K562 (cell line): ENCODE results near the gene MUC5AC. TPM values are rescaled to one million over a fixed set of nuclear protein-coding genes. Genes with fewer than 3 reads are reported as not detected.
A peak's percentile ranks its signal among the peaks of the same experiment; 100 is the strongest.

Experiments
- FOXK2 ChIP-seq, 2 experiments: fragments of 450-650 bp; IDR thresholded peaks in 1 of 2; conservative IDR thresholded peaks in 1 of 2; 2 replicates each; pipeline ENCODE4 v1.6.1; 2016; ENCODE audit warnings: low read depth in 2 of 2, mild to moderate bottlenecking in 1 of 2
- HNRNPLL ChIP-seq: fragments of 200-400 bp; formaldehyde crosslinking; IDR thresholded peaks from 2 replicates; pipeline ENCODE4 v1.6.1; 2017; ENCODE audit warnings: low read length, low read depth, mild to moderate bottlenecking; ENCODE audit not compliant: poor library complexity, severe bottlenecking
- HNRNPUL1 ChIP-seq: fragments of 200-400 bp; formaldehyde crosslinking; IDR thresholded peaks from 2 replicates; pipeline ENCODE4 v1.6.1; 2017; ENCODE audit warnings: low read length
- ILK ChIP-seq: fragments of 450-650 bp; IDR thresholded peaks from 2 replicates; pipeline ENCODE4 v1.6.1; 2016; ENCODE audit warnings: missing genetic modification characterization, low read depth, mild to moderate bottlenecking, missing compliant biosample characterization, moderate library complexity, borderline replicate concordance
- KDM1A ChIP-seq, 2 experiments: fragments of 450-650 bp; IDR thresholded peaks; 2 replicates each; pipeline ENCODE4 v1.6.1; 2016; ENCODE audit warnings: mild to moderate bottlenecking in 2 of 2
- KLF1 ChIP-seq: fragments of 450-650 bp; IDR thresholded peaks from 2 replicates; pipeline ENCODE4 v1.6.1; 2016; ENCODE audit warnings: missing genetic modification characterization, missing compliant biosample characterization
- MED1 ChIP-seq: sonication (generic); formaldehyde crosslinking; IDR thresholded peaks from 2 replicates; pipeline ENCODE4 v1.8.1; 2023; ENCODE audit warnings: missing genetic modification reagents, borderline replicate concordance
- MYNN ChIP-seq, 2 experiments: sonication (generic); formaldehyde crosslinking in 1 of 2; IDR thresholded peaks; 2 replicates each; pipeline versions ENCODE4 v1.5.0 to v1.6.1; 2016 to 2020; ENCODE audit warnings: antibody characterized with exemption in 1 of 2, missing genetic modification reagents in 1 of 2
- NFRKB ChIP-seq: fragments of 450-650 bp; IDR thresholded peaks from 2 replicates; pipeline ENCODE4 v1.6.1; 2016; ENCODE audit warnings: low read depth
- NR3C1 ChIP-seq: sonication (generic); formaldehyde crosslinking; IDR thresholded peaks from 2 replicates; pipeline ENCODE4 v1.8.1; 2022; ENCODE audit warnings: missing genetic modification reagents
- POU5F1 ChIP-seq: fragments of 150-350 bp; IDR thresholded peaks from 2 replicates; pipeline ENCODE4 v1.6.1; 2014; ENCODE audit warnings: borderline replicate concordance, low read length, low read depth, mild to moderate bottlenecking; ENCODE audit not compliant: partially characterized antibody
- PTBP1 ChIP-seq: fragments of 200-400 bp; formaldehyde crosslinking; IDR thresholded peaks from 2 replicates; pipeline ENCODE4 v1.6.1; 2017; ENCODE audit warnings: low read depth, low read length
- TCF7 ChIP-seq: sonication (generic); IDR thresholded peaks from 2 replicates; pipeline ENCODE4 v1.6.1; 2016; ENCODE audit warnings: antibody characterized with exemption, borderline replicate concordance
- TSC22D4 ChIP-seq: fragments of 450-650 bp; IDR thresholded peaks from 2 replicates; pipeline ENCODE4 v1.6.1; 2016; ENCODE audit warnings: missing genetic modification characterization, missing biosample characterization, control low read depth
- ZNF24 ChIP-seq: fragments of 450-650 bp; IDR thresholded peaks from 2 replicates; pipeline ENCODE4 v1.6.1; 2016
- ZNF507 ChIP-seq: conservative IDR thresholded peaks from 2 replicates; pipeline ENCODE4 v1.6.1; 2017; ENCODE audit warnings: missing genetic modification characterization, missing compliant biosample characterization
- ZNF551 ChIP-seq: fragments of 250-450 bp; sonication (Bioruptor Pico); IDR thresholded peaks from 2 replicates; pipeline ENCODE4 v1.5.0; 2021; ENCODE audit warnings: mild to moderate bottlenecking, moderate library complexity
- ZNF76 ChIP-seq: fragments of 250-450 bp; sonication (Bioruptor Pico); IDR thresholded peaks from 2 replicates; pipeline ENCODE4 v1.4.0; 2020; ENCODE audit warnings: mild to moderate bottlenecking, moderate library complexity, borderline replicate concordance
- polyA plus RNA-seq, 8 experiments: library from polyadenylated mRNA; depleted of rRNA in 4 of 8; stranded (reverse) in 5 of 8; unstranded in 3 of 8; fragments of >200 nt; fragmentation: Nextera tagmentation in 2 of 8; fragmentation: Illumina TruSeq in 1 of 8; extraction: Ambion mirVana in 2 of 8; extraction: Trizol in 1 of 8; gene quantifications; 2 replicates each; pipeline versions ENCODE4 v1.2.1 to v1.2.3, GENCODE V29; 2011 to 2014; ENCODE audit warnings: inconsistent platforms in 1 of 8, missing spikeins in 1 of 8
- total RNA-seq, 7 experiments: library from RNA; depleted of rRNA in 6 of 7; stranded (reverse); fragments of >200 nt in 6 of 7; fragmentation: Illumina TruSeq in 2 of 7; extraction: Trizol in 2 of 7; gene quantifications; 2 replicates each; pipeline versions ENCODE4 v1.2.1 to v1.2.3, GENCODE V29; 2011 to 2021; ENCODE audit warnings: low replicate concordance in 1 of 7
- TF ChIP-seq, protein P1 (sequence below): fragments of 450-650 bp; conservative IDR thresholded peaks from 2 replicates; pipeline ENCODE4 v1.6.1; 2016; ENCODE audit warnings: missing genetic modification characterization, low read depth, mild to moderate bottlenecking, missing compliant biosample characterization, moderate library complexity
- TF ChIP-seq, protein P2 (sequence below): sonication (generic); IDR thresholded peaks from 2 replicates; pipeline ENCODE4 v1.6.1; 2016
- TF ChIP-seq, protein P3 (sequence below), 2 experiments: fragments of 450-650 bp; conservative IDR thresholded peaks; 2 replicates each; pipeline ENCODE4 v1.6.1; 2017; ENCODE audit warnings: mild to moderate bottlenecking in 2 of 2, moderate library complexity in 2 of 2
- TF ChIP-seq, protein P4 (sequence below): fragments of 250-450 bp; sonication (Bioruptor Pico); IDR thresholded peaks from 2 replicates; pipeline ENCODE4 v1.4.0; 2020; ENCODE audit warnings: mild to moderate bottlenecking, moderate library complexity

MUC5AC gene
- total and polyA plus RNA-seq, 9 of the 15 experiments (the other 6 are each of a cell fraction or from before 2014, with no cell fraction given): not detected

DNA sequence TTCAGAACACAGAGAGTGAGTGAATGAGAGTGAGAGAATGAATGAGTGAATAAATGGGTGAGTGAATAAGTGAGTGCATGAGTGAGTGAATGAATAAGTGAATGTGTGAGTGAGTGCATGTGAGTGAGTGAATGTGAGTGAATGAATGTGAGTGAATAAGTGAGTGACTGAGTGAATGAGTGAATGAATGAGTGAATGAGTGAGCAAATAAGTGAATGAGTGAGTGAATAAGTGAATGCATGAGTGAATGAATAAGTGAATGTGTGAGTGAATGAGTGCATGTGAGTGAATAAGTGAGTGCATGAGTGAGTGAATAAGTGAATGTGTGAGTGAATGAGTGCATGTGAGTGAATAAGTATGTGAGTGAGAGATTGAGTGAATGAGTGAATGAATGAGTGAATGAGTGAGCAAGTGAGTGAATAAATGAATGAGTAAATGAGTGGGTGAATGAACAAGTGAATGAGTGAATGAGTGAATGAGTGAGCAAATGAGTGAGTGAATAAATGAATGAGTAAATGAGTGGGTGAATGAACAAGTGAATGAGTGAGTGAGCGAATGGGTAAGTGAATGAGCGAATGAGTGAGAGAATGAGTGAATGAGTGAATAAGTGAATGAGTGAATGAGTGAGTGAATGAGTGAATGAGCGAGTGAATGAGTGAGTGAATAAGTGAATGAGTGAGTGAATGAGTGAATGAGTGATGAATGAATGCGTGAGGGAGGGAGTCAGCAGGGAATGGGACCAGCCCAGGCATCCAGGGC is 43.8 kb downstream of the MUC5AC start (continued):
- TF ChIP-seq ZNF551 (CRISPR knock-in tag) (no peak), HNRNPLL (no peak), TSC22D4 (tag) (peak; percentile 98), TCF7 (no peak), ILK (tag) (no peak), MYNN (IDR thresholded peaks at IDR 0.05) (no peak), MYNN (CRISPR knock-in tag; IDR thresholded peaks at IDR 0.05) (no peak), NFRKB (0 out of 2 replicates have a peak, but pooled peaks have one; percentile 65), HNRNPUL1 (no peak), ZNF507 (tag) (no peak), KDM1A (IDR thresholded peaks at IDR 0.05) (peak in 1 of 2 experiments; percentile 22; a peak in 1 of 4 replicates), NR3C1 (no peak), PTBP1 (no peak), ZNF76 (CRISPR knock-in tag) (no peak), MED1 (CRISPR knock-in tag) (no peak), ZNF24 (peak; percentile 99), FOXK2 (conservative IDR thresholded peaks at IDR 0.05 in 1 of 2, IDR thresholded peaks at IDR 0.05 in 1 of 2; ENCODE audit: low read depth in 2 of 2) (no peak), POU5F1 (no peak), KLF1 (no peak)
- TF ChIP-seq, protein P1, sequence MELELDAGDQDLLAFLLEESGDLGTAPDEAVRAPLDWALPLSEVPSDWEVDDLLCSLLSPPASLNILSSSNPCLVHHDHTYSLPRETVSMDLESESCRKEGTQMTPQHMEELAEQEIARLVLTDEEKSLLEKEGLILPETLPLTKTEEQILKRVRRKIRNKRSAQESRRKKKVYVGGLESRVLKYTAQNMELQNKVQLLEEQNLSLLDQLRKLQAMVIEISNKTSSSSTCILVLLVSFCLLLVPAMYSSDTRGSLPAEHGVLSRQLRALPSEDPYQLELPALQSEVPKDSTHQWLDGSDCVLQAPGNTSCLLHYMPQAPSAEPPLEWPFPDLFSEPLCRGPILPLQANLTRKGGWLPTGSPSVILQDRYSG: no peak
- TF ChIP-seq, protein P2, sequence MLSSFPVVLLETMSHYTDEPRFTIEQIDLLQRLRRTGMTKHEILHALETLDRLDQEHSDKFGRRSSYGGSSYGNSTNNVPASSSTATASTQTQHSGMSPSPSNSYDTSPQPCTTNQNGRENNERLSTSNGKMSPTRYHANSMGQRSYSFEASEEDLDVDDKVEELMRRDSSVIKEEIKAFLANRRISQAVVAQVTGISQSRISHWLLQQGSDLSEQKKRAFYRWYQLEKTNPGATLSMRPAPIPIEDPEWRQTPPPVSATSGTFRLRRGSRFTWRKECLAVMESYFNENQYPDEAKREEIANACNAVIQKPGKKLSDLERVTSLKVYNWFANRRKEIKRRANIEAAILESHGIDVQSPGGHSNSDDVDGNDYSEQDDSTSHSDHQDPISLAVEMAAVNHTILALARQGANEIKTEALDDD: no peak
- TF ChIP-seq, protein P3, sequence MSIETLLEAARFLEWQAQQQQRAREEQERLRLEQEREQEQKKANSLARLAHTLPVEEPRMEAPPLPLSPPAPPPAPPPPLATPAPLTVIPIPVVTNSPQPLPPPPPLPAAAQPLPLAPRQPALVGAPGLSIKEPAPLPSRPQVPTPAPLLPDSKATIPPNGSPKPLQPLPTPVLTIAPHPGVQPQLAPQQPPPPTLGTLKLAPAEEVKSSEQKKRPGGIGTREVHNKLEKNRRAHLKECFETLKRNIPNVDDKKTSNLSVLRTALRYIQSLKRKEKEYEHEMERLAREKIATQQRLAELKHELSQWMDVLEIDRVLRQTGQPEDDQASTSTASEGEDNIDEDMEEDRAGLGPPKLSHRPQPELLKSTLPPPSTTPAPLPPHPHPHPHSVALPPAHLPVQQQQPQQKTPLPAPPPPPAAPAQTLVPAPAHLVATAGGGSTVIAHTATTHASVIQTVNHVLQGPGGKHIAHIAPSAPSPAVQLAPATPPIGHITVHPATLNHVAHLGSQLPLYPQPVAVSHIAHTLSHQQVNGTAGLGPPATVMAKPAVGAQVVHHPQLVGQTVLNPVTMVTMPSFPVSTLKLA (conservative IDR thresholded peaks at IDR 0.05): no peak
- TF ChIP-seq, protein P4, sequence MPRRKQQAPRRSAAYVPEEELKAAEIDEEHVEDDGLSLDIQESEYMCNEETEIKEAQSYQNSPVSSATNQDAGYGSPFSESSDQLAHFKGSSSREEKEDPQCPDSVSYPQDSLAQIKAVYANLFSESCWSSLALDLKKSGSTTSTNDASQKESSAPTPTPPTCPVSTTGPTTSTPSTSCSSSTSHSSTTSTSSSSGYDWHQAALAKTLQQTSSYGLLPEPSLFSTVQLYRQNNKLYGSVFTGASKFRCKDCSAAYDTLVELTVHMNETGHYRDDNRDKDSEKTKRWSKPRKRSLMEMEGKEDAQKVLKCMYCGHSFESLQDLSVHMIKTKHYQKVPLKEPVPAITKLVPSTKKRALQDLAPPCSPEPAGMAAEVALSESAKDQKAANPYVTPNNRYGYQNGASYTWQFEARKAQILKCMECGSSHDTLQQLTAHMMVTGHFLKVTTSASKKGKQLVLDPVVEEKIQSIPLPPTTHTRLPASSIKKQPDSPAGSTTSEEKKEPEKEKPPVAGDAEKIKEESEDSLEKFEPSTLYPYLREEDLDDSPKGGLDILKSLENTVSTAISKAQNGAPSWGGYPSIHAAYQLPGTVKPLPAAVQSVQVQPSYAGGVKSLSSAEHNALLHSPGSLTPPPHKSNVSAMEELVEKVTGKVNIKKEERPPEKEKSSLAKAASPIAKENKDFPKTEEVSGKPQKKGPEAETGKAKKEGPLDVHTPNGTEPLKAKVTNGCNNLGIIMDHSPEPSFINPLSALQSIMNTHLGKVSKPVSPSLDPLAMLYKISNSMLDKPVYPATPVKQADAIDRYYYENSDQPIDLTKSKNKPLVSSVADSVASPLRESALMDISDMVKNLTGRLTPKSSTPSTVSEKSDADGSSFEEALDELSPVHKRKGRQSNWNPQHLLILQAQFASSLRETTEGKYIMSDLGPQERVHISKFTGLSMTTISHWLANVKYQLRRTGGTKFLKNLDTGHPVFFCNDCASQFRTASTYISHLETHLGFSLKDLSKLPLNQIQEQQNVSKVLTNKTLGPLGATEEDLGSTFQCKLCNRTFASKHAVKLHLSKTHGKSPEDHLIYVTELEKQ: no peak
